ENCODE measurements around the gene SEMG1.

The SEMG1 gene

DNA sequence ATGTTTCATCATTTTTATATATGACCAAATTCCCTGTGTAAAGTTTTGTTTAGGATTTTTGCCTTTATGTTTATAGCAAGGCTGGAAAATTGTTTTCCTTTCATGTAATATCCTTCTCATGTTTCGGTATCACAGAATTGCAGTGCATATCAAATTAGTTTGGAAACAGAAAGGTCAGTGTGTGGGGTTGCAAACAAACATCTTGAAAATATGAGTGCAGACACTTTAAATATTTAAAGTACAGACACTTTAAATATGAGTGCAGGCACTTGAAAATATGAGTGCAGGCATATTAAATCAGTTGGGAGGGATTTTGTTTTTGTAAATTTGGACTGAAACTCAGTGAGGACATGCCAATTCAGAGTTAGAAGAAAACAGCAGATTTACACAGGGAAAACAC lies 41.0 kb downstream of the SEMG1 start:
- Histone ChIP-seq H3K36me3 (ENCODE audit: low read depth) (no peaks in the 10 kb centered on the region), H3K4me1 (ENCODE audit: insufficient read depth, poor library complexity, severe bottlenecking) (no peaks in the 10 kb centered on the region), H3K27ac (ENCODE audit: poor library complexity, severe bottlenecking) (no peak overlapping the region), H3K27me3 (ENCODE audit: insufficient read depth, poor library complexity, severe bottlenecking) (peaks cover 19% of the 10 kb centered on the region), H3K4me3 (ENCODE audit: severe bottlenecking) (no peak overlapping the region), H3K9me3 (ENCODE audit: severe bottlenecking) (no peaks in the 10 kb centered on the region)
- no peak for ATAC-seq (ENCODE audit: low read depth)
- TF ChIP-seq, protein P1, sequence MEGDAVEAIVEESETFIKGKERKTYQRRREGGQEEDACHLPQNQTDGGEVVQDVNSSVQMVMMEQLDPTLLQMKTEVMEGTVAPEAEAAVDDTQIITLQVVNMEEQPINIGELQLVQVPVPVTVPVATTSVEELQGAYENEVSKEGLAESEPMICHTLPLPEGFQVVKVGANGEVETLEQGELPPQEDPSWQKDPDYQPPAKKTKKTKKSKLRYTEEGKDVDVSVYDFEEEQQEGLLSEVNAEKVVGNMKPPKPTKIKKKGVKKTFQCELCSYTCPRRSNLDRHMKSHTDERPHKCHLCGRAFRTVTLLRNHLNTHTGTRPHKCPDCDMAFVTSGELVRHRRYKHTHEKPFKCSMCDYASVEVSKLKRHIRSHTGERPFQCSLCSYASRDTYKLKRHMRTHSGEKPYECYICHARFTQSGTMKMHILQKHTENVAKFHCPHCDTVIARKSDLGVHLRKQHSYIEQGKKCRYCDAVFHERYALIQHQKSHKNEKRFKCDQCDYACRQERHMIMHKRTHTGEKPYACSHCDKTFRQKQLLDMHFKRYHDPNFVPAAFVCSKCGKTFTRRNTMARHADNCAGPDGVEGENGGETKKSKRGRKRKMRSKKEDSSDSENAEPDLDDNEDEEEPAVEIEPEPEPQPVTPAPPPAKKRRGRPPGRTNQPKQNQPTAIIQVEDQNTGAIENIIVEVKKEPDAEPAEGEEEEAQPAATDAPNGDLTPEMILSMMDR (IDR thresholded peaks at IDR 0.05; ENCODE audit: poor library complexity, severe bottlenecking): no peak
- no peak for DNase-seq (ENCODE audit: low spot score)

DNA sequence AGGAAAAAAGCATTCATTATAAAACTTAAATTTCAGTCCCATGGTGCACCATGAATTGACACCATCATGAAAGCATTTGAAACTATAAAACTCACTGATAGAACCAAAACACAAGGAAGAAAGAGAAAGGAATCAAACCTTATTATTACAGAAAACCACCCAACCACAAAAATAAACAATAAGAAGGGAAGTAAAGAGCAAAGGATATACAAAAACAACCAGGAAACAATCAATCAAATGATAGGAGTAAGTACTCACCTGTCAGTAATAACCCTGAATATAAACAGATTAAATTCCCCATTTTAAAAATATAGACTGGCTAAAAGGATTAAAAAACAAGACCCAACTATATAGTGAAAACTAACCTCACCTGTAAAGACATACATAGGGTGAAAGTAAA lies 41.8 kb downstream of the SEMG1 start:
- TF ChIP-seq, protein P1 (IDR thresholded peaks at IDR 0.05; ENCODE audit: poor library complexity, severe bottlenecking): no peak
- no peak for ATAC-seq (ENCODE audit: low read depth)
- Histone ChIP-seq H3K27me3 (ENCODE audit: insufficient read depth, poor library complexity, severe bottlenecking) (peaks cover 12% of the 10 kb centered on the region), H3K27ac (ENCODE audit: poor library complexity, severe bottlenecking) (no peak overlapping the region), H3K4me1 (ENCODE audit: insufficient read depth, poor library complexity, severe bottlenecking) (peaks cover 5% of the 10 kb centered on the region), H3K9me3 (ENCODE audit: severe bottlenecking) (no peaks in the 10 kb centered on the region), H3K36me3 (ENCODE audit: low read depth) (no peaks in the 10 kb centered on the region), H3K4me3 (ENCODE audit: severe bottlenecking) (no peak overlapping the region)
- no peak for DNase-seq (ENCODE audit: low spot score)

DNA sequence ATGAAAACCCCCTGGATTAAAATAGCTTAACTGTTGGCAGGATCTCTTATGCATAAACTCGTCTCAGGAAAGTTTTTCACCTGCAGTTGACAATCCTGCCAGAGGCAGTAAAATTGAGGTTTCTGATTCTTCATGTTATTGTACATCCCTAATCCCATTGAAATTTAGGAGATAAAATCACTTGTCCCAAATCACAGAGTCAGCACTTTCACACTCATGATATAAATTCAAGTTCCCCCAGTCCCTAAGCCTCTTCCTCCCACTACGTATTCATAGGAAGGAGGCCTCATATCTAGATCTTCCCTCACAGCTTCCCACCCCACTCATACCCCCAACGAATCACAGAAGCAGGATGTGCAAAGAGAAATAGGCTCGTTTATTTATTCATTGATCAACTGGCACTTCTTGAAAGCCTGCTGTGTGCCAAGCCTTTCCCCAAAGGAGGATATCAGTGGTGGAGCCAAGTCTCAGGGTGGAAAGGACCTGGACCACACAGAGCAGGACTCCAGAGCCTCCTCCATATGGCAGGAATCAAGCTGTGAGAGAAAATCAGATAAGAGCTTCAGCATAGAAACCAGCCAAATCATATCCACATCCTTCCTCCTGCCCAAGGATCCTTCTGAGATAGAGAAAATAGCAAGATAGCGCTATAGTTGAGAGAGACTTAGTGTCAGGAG lies 45.2 kb downstream of the SEMG1 start:
- ATAC-seq (ENCODE audit: low read depth): no peak
- DNase-seq (ENCODE audit: low spot score): no peak
- TF ChIP-seq, protein P1 (IDR thresholded peaks at IDR 0.05; ENCODE audit: poor library complexity, severe bottlenecking): no peak
- Histone ChIP-seq H3K9me3 (ENCODE audit: severe bottlenecking) (no peaks in the 10 kb centered on the region), H3K36me3 (ENCODE audit: low read depth) (no peaks in the 10 kb centered on the region), H3K4me3 (ENCODE audit: severe bottlenecking) (no peak overlapping the region), H3K27ac (ENCODE audit: poor library complexity, severe bottlenecking) (no peak overlapping the region), H3K27me3 (ENCODE audit: insufficient read depth, poor library complexity, severe bottlenecking) (peaks cover 8% of the 10 kb centered on the region), H3K4me1 (ENCODE audit: insufficient read depth, poor library complexity, severe bottlenecking) (peaks cover 25% of the 10 kb centered on the region)

DNA sequence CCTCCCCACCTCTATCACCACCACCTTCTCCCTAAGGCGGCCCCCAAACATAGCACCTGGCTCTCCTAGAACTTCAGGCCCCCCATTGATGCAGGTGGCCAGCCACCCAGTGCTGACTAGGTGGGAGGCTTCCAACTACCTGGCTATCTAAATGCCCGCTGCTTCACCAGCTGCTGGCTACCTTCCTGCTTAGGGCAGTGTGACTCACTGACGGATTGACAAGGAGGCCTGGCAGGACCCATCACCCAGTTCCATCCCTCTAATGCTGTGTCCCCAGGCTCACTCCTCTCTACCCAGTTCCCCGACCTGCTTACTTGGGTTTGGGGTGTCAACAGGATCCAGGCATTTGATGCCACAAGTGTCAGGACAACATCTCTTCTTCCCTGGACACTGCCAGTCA lies 46.4 kb downstream of the SEMG1 start:
- Histone ChIP-seq H3K4me3 (ENCODE audit: severe bottlenecking) (no peak overlapping the region), H3K36me3 (ENCODE audit: low read depth) (no peaks in the 10 kb centered on the region), H3K27me3 (ENCODE audit: insufficient read depth, poor library complexity, severe bottlenecking) (no peaks in the 10 kb centered on the region), H3K9me3 (ENCODE audit: severe bottlenecking) (no peaks in the 10 kb centered on the region), H3K4me1 (ENCODE audit: insufficient read depth, poor library complexity, severe bottlenecking) (peaks cover 25% of the 10 kb centered on the region), H3K27ac (ENCODE audit: poor library complexity, severe bottlenecking) (no peak overlapping the region)
- ATAC-seq (ENCODE audit: low read depth) (peak; percentile 32; the same call in 2 of the 3 replicates), DNase-seq (ENCODE audit: low spot score) (no peak)
- TF ChIP-seq, protein P1 (IDR thresholded peaks at IDR 0.05; ENCODE audit: poor library complexity, severe bottlenecking): no peak
